GM19438 (cell line): ENCODE measurements around the gene SPRR3.

ENCODE experiments used
- ATAC-seq: cut with Tn5 transposase; IDR thresholded peaks from one replicate; pipeline ENCODE4 v1.9.1; 2021; ENCODE audit warnings: low read depth; ENCODE audit not compliant: unreplicated experiment

Gene SPRR3

GRCh38 chr1:153040950-153041631 lies 39.5 kb downstream of the SPRR3 start, which contains the start of gene SPRR2D:
Gene SPRR2D, minus strand, starts transcription at chr1:153041120. Its CDS starts 774 bp downstream, at chr1:153040346.
- no peak for ATAC-seq

GRCh38 chr1:153049211-153049610 lies 47.7 kb downstream of the SPRR3 start:
- no peak for ATAC-seq
